AG04450 (cell line): ENCODE measurements around the gene ADGRG3. TPM values are rescaled to one million over a fixed set of nuclear protein-coding genes. Genes with fewer than 3 reads are reported as not detected.

ENCODE experiments used
- CTCF ChIA-PET: fragments of 300-600, 350-600 bp; formaldehyde crosslinking; extraction: SDS; loops from one replicate; lab custom pipeline; 2022; ENCODE audit warnings: antibody characterized with exemption, inconsistent platforms; lab: Charles Lee
- POLR2A ChIA-PET: fragments of 350-600 bp; formaldehyde crosslinking; extraction: SDS; loops from one replicate; lab custom pipeline; 2021; ENCODE audit warnings: antibody characterized with exemption, inconsistent platforms; lab: Yijun Ruan, JAX
- DNase-seq: peaks from one replicate; pipeline ENCODE4 v3.0.0-alpha.2; 2011; ENCODE audit warnings: low read depth, low spot score
- H3K27ac ChIP-seq: one replicate; pipeline ENCODE4 v1.5.1; 2012; ENCODE audit warnings: low read depth, low read length, control low read depth
- H3K27me3 ChIP-seq: one replicate; pipeline ENCODE4 v1.6.0; 2012; ENCODE audit warnings: low read length; ENCODE audit not compliant: control insufficient read depth, insufficient read depth
- H3K4me3 ChIP-seq: 2 replicates; pipeline ENCODE4 v1.5.1; 2011; ENCODE audit warnings: mild to moderate bottlenecking, low read depth, low read length, control low read depth
- H3K9me3 ChIP-seq: 2 replicates; pipeline ENCODE4 v1.5.1; 2012; ENCODE audit warnings: low read length; ENCODE audit not compliant: control insufficient read depth, insufficient read depth
- polyA plus RNA-seq: library from polyadenylated mRNA; depleted of rRNA; stranded (reverse); fragments of >200 nt; gene quantifications from 2 replicates; pipeline ENCODE4 v1.2.3, GENCODE V29; 2011
- TF ChIP-seq, protein P1 (sequence below): IDR thresholded peaks from 2 replicates; pipeline ENCODE4 v1.5.1; 2011; ENCODE audit warnings: low read depth, low read length, control low read depth, inconsistent platforms

ADGRG3 gene
- polyA plus RNA-seq, 1 experiment = not detected

DNA sequence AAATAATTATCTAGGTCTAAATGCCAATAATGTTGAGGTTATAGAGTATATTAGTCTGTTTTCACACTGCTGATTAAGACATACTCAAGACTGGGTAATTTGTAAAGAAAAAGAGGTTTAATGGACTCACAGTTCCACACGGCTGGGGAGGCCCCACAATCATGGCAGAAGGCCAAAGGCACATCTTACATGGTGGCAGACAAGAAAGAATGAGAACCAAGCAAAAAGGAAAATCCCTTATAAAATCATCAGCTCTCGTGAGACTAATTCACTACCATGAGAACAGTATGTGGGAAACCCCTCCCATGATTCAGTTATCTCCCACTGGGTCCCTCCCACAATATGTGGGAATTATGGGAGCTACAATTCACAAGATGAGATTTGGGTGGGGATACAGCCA is 64.6 kb downstream of the ADGRG3 start:
- ChIA-PET POLR2A (no interaction called here), CTCF (no interaction called here)
- TF ChIP-seq, protein P1, sequence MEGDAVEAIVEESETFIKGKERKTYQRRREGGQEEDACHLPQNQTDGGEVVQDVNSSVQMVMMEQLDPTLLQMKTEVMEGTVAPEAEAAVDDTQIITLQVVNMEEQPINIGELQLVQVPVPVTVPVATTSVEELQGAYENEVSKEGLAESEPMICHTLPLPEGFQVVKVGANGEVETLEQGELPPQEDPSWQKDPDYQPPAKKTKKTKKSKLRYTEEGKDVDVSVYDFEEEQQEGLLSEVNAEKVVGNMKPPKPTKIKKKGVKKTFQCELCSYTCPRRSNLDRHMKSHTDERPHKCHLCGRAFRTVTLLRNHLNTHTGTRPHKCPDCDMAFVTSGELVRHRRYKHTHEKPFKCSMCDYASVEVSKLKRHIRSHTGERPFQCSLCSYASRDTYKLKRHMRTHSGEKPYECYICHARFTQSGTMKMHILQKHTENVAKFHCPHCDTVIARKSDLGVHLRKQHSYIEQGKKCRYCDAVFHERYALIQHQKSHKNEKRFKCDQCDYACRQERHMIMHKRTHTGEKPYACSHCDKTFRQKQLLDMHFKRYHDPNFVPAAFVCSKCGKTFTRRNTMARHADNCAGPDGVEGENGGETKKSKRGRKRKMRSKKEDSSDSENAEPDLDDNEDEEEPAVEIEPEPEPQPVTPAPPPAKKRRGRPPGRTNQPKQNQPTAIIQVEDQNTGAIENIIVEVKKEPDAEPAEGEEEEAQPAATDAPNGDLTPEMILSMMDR = no peak
- no peak for DNase-seq
- Histone ChIP-seq H3K9me3 (peaks cover 3% of the 10 kb centered on the region; the same call in 1 of the 2 replicates), H3K4me3 (no peak overlapping the region), H3K27ac (no peak overlapping the region), H3K27me3 (no peaks in the 10 kb centered on the region)

DNA sequence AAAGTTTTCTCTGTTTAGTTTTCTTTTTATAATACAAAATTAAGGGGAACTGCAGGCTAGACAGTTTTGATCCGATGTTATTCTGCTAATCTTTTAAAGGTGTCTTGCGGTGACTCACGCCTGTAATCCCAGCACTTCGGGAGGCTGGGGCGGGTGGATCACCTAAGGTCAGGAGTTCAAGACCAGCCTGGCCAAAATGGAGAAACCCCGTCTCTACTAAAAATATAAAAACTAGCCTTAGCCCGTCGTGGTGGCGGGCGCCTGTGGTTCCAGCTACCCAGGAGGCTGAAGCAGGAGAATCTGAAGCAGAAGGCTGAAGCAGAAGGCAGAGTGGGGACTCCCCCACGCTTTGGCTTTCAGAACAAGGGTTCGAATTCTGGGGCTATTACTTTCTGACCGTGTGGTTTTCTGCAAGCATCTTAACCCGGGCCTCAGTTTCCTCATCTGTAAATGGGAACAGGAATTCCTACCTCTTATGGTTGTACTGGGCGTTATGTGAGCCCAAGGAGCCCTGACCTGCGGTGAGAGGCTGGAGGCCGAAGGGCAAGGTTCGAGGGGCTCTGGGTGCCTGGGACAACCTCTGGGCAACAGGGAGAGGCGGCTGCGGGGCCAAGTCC is 66.3 kb downstream of the ADGRG3 start:
- TF ChIP-seq, protein P1 = no peak
- Histone ChIP-seq H3K9me3 (peaks cover 3% of the 10 kb centered on the region; the same call in 1 of the 2 replicates), H3K27ac (peak overlapping the region; percentile 81), H3K4me3 (peak overlapping the region; percentile 82), H3K27me3 (no peaks in the 10 kb centered on the region)
- no peak for DNase-seq
- ChIA-PET CTCF (interaction anchor here (0.6 to 1.2 kb wide), 2 partner anchors 143 to 156 kb away, joined by 5 to 6 read pairs; no protein-coding TSS in a partner anchor), POLR2A (interaction anchor here (0.8 to 1.2 kb wide), 3 partner anchors 18 to 287 kb away, joined by 3 to 4 read pairs (median 3); partner anchors contain the start of genes CIAPIN1 and COQ9)

DNA sequence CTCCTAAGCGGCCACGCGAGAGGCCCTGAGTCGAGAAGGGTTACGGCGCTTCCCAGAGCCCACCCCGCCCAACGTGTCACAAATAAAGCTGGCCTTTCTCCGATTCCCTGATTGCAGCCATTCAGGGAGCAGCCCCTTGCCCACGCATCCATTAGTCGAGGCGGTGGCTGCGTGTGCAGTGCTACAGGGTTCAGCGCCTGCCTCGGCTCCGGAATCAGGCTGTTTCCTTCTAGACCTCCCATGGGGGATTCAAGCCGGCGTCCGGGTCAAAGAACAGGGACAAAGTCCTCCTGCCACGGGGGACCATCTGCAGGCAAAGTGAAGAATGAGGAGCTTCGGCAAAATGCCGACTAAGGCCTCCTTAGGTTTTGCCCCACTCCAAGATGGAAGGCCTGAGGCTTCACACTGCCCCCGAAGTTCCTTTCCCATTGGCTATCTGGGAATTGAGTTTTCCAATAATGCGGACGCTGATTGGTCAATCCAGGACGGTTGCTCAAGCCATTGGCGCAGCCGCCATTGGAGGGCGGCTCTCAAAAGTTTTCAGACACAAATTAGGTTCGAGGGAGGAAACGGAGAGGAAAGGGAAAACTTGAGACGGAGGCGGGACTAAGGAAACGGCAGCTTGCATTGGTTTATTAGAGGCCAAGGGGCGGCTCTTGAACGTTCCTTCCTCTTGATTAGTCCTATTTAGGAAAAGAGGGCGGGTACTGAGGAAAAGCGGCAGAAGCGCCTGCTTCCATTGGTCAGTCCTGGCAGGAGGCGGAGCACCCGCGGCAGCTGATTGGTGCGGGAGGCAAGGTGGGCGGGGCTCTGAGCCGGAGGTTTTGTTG is 67.0 kb downstream of the ADGRG3 start:
- TF ChIP-seq, protein P1 = no peak
- POLR2A ChIA-PET = interaction anchor here (0.6 to 1.3 kb wide), 9 partner anchors 10 to 288 kb away, joined by 3 to 5 read pairs (median 3); partner anchors contain the start of genes CIAPIN1 and COQ9

DNA sequence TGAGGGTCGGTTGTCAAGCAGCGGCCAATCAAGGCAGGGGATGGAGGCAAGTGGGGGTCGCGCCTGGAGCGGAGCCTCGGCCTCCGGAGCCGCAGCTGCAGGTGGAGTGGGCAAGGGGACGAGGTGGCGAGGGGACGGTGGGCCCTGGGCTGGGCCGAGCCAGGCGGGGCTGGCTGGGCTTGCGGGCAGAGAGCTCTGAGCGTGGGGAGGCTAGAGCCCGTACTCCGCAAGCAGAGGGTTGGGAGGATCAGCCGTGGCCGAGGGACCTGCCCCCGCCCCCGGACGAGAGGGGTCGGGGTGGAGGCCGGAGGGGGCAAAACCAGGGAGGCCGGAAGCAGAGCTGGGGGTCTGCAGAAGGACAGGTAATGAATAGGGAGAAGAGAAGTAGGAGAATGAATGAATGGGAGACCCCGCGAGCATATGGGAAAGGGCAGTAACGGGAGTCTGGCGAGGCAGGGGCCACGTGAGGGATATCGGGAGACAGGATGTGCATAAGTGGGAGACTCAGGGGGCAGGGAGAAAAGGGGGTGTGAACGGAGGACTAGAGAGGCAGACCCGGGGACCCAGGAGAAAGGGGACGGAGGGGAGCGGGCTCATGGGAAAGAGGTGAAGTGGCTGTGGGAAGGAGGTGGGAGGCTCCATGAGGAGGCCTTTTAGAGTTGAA is 67.8 kb downstream of the ADGRG3 start, which contains the start of gene KATNB1:
Gene KATNB1, plus strand, starts transcription at position 16 of the 664 bp plus-strand sequence. CDS start 1,474 bp downstream, outside the sequence.
- Histone ChIP-seq H3K27me3 (no peaks in the 10 kb centered on the region), H3K9me3 (peaks cover 3% of the 10 kb centered on the region; the same call in 1 of the 2 replicates), H3K27ac (peak within 1 kb of the TSS; percentile 95), H3K4me3 (peak within 1 kb of the TSS; percentile 94)
- ChIA-PET CTCF (interaction anchor here (0.9 to 2.9 kb wide), 9 partner anchors 21 to 274 kb away, joined by 3 to 17 read pairs (median 6); partner anchors contain the start of gene POLR2C), POLR2A (interaction anchor here (0.6 to 1.3 kb wide), 10 partner anchors 11 to 289 kb away, joined by 3 to 5 read pairs (median 3); partner anchors contain the start of genes CIAPIN1 and COQ9)
- DNase-seq = no peak
- TF ChIP-seq, protein P1 = no peak

More for the DNA sequence above, 67.0 kb downstream of the ADGRG3 start:
- DNase-seq = peak; percentile 100
- H3K27me3 ChIP-seq = no peaks in the 10 kb centered on the region
- CTCF ChIA-PET = interaction anchor here (0.6 to 2.9 kb wide), 6 partner anchors 9 to 158 kb away, joined by 3 to 17 read pairs (median 6); no protein-coding TSS in a partner anchor
- peak overlapping the region; percentile 95 for H3K27ac ChIP-seq
- peak overlapping the region; percentile 94 for H3K4me3 ChIP-seq
- peaks cover 3% of the 10 kb centered on the region; the same call in 1 of the 2 replicates for H3K9me3 ChIP-seq
